ENCODE measurements around the gene TIGIT.

The TIGIT gene

DNA sequence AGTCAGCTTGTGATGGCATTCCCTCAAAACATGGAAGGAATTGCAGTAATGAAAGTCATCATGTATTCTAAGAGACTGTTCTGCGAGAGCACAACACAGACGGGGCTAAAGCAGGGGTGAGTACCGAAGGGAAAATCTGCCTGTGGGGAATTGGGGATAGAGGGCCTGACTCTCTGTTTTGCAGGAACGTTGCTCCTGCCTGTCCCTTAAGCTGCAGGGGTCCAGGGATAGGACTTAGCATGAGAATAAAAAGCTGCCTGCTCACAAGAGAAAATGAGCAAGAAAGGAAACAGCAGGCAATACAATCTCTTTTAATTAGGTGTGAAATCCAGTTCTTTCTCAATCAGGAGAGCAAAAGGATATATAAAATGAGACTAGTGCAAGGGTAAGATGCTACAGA is 62.2 kb downstream of the TIGIT start:
- DNase-seq = no peak

GRCh38 chr3:114356525-114356924 is 62.7 kb downstream of the TIGIT start:
- no peak for DNase-seq

Data from kidney glomerular epithelial cell (primary cell).